GM23248 (cell line): ENCODE data around the gene CBR3. TPM values are rescaled to one million over a fixed set of nuclear protein-coding genes. Genes with fewer than 3 reads are reported as not detected.

Experiments used
- DNase-seq: peaks from one replicate; pipeline ENCODE4 v3.0.0-alpha.2; 2015
- H2AFZ ChIP-seq: fragments of 200-600 bp; sonication (generic); 2 replicates; pipeline ENCODE4 v1.6.1; 2016; ENCODE audit warnings: antibody characterized with exemption
- H3F3A ChIP-seq: fragments of 200-600 bp; sonication (generic); 2 replicates; pipeline ENCODE4 v1.6.1; 2016; ENCODE audit warnings: mild to moderate bottlenecking, antibody characterized with exemption, mixed run types; ENCODE audit not compliant: insufficient read depth
- H3K27ac ChIP-seq: fragments of 200-600 bp; sonication (generic); 2 replicates; pipeline ENCODE4 v1.5.1; 2016; ENCODE audit warnings: mild to moderate bottlenecking
- H3K27me3 ChIP-seq: fragments of 200-600 bp; sonication (generic); replicated peaks from 2 replicates; pipeline ENCODE4 v1.6.1; 2016; ENCODE audit warnings: mild to moderate bottlenecking; ENCODE audit not compliant: insufficient read depth
- H3K36me3 ChIP-seq: fragments of 200-600 bp; sonication (generic); 2 replicates; pipeline ENCODE4 v1.6.1; 2016; ENCODE audit warnings: low read depth, mild to moderate bottlenecking
- H3K4me1 ChIP-seq: fragments of 200-600 bp; sonication (generic); 2 replicates; pipeline ENCODE4 v1.6.1; 2016; ENCODE audit warnings: mild to moderate bottlenecking; ENCODE audit not compliant: insufficient read depth
- H3K4me2 ChIP-seq: fragments of 200-600 bp; sonication (generic); one replicate; pipeline ENCODE4 v1.6.1; 2016; ENCODE audit warnings: mild to moderate bottlenecking; ENCODE audit not compliant: unreplicated experiment
- H3K4me3 ChIP-seq: fragments of 200-600 bp; sonication (generic); 2 replicates; pipeline ENCODE4 v1.5.1; 2016; ENCODE audit warnings: mild to moderate bottlenecking
- H3K79me2 ChIP-seq: fragments of 200-600 bp; sonication (generic); 2 replicates; pipeline ENCODE4 v1.6.1; 2016; ENCODE audit warnings: mild to moderate bottlenecking; ENCODE audit not compliant: insufficient read depth
- H3K9ac ChIP-seq: fragments of 200-600 bp; sonication (generic); 2 replicates; pipeline ENCODE4 v1.6.1; 2016; ENCODE audit warnings: mild to moderate bottlenecking
- H3K9me2 ChIP-seq: fragments of 200-600 bp; sonication (generic); 2 replicates; pipeline ENCODE4 v1.6.1; 2016; ENCODE audit warnings: mixed run types, mild to moderate bottlenecking, moderate library complexity; ENCODE audit not compliant: insufficient read depth
- H3K9me3 ChIP-seq: fragments of 200-600 bp; sonication (generic); one replicate; pipeline ENCODE4 v1.6.1; 2017; ENCODE audit warnings: low read depth
- H4K20me1 ChIP-seq: fragments of 200-600 bp; sonication (generic); 2 replicates; pipeline ENCODE4 v1.6.0; 2016; ENCODE audit not compliant: insufficient read depth
- EZH2 ChIP-seq: fragments of 200-600 bp; sonication (generic); IDR thresholded peaks from 2 replicates; pipeline ENCODE4 v1.6.1; 2018; ENCODE audit warnings: antibody characterized with exemption, mild to moderate bottlenecking; ENCODE audit not compliant: insufficient read depth, poor library complexity, severe bottlenecking
- EZH2phosphoT487 ChIP-seq: fragments of 200-600 bp; sonication (generic); IDR thresholded peaks from 2 replicates; pipeline ENCODE4 v1.6.1; 2018; ENCODE audit warnings: antibody characterized with exemption, moderate library complexity, mild to moderate bottlenecking, low read depth; ENCODE audit not compliant: insufficient read depth
- WGBS, 2 experiments: methylation state at CpG; one replicate each; pipeline ENCODE4 v1.1.6; 2015 to 2017; ENCODE audit warnings: low lambda C conversion rate in 2 of 2, low coverage in 1 of 2; ENCODE audit errors: missing lambda C conversion rate in 2 of 2; 5-methylcytosine and 5-hydroxymethylcytosine counted together
- in situ Hi-C: fragments of 300-500 bp; cut with MboI; formaldehyde crosslinking; loops from 2 replicates; pipeline ENCODE4 v1.15.0; 2020
- polyA plus RNA-seq: library from polyadenylated mRNA; unstranded; fragments of >200 nt; fragmentation: Nextera tagmentation; extraction: Ambion mirVana; gene quantifications from 2 replicates; pipeline ENCODE4 v1.2.1, GENCODE V29; 2016
- total RNA-seq: library from RNA; depleted of rRNA; stranded (reverse); fragments of >200 nt; shearing (Covaris generic); gene quantifications from 2 replicates; pipeline ENCODE4 v1.2.3, GENCODE V29; 2014

CBR3 gene
- total and polyA plus RNA-seq, 2 experiments from 2014 or later, result 17.3 to 28.1 TPM

- H3K4me1 ChIP-seq, result peaks cover 3% of the 10 kb centered on the region; the same call in 1 of the 2 replicates
- DNase-seq, result no peak
- no peaks in the 10 kb centered on the region for H3K9me3 ChIP-seq
- WGBS, 2 experiments, result 67 to 74% methylated on average over 15 to 17 of the region's 17 CpGs
- no peaks in the 10 kb centered on the region for H3K79me2 ChIP-seq
- H3F3A ChIP-seq, result no peaks in the 10 kb centered on the region
- H2AFZ ChIP-seq, result peak overlapping the region; percentile 95
- no peak for TF ChIP-seq EZH2
- TF ChIP-seq EZH2phosphoT487, result no peak
- no peaks in the 10 kb centered on the region for H3K9me2 ChIP-seq
- H3K4me2 ChIP-seq, result no peak overlapping the region
- no peak overlapping the region for H3K9ac ChIP-seq
- in situ Hi-C loops, result no loop called here
- no peak overlapping the region for H3K4me3 ChIP-seq
- H3K27ac ChIP-seq, result no peak overlapping the region
- no peaks in the 10 kb centered on the region for H4K20me1 ChIP-seq
- H3K27me3 ChIP-seq, result no peaks in the 10 kb centered on the region
- H3K36me3 ChIP-seq, result no peaks in the 10 kb centered on the region
Observed at GRCh38 chr21:36113647-36114428, 21.0 kb upstream of the CBR3 start.

- H3K79me2 ChIP-seq, result no peaks in the 10 kb centered on the region
- H3K9ac ChIP-seq, result no peak overlapping the region
- H4K20me1 ChIP-seq, result no peaks in the 10 kb centered on the region
- H2AFZ ChIP-seq, result no peak overlapping the region
- H3K36me3 ChIP-seq, result no peaks in the 10 kb centered on the region
- 89 to 93% methylated on average over 6 of the region's 6 CpGs for WGBS, 2 experiments
- no peaks in the 10 kb centered on the region for H3K27me3 ChIP-seq
- H3K27ac ChIP-seq, result no peak overlapping the region
- no peak for DNase-seq
- H3K4me1 ChIP-seq, result peaks cover 5% of the 10 kb centered on the region
- no peak overlapping the region for H3K4me2 ChIP-seq
- H3K9me3 ChIP-seq, result no peaks in the 10 kb centered on the region
- H3K9me2 ChIP-seq, result no peaks in the 10 kb centered on the region
- H3K4me3 ChIP-seq, result no peak overlapping the region
- H3F3A ChIP-seq, result no peaks in the 10 kb centered on the region
- no peak for TF ChIP-seq EZH2phosphoT487
- no peak for TF ChIP-seq EZH2
- in situ Hi-C loops, result no loop called here
Observed at GRCh38 chr21:36115138-36115730, 19.6 kb upstream of the CBR3 start.

GRCh38 chr21:36117286-36117741 lies 17.6 kb upstream of the CBR3 start:
- TF ChIP-seq EZH2 (no peak), EZH2phosphoT487 (no peak)
- Histone ChIP-seq H4K20me1 (no peaks in the 10 kb centered on the region), H3K9ac (no peak overlapping the region), H3K27ac (no peak overlapping the region), H3K9me2 (no peaks in the 10 kb centered on the region), H3K4me1 (peaks cover 11% of the 10 kb centered on the region), H2AFZ (no peak overlapping the region), H3K79me2 (no peaks in the 10 kb centered on the region), H3F3A (no peaks in the 10 kb centered on the region), H3K36me3 (no peaks in the 10 kb centered on the region), H3K4me3 (no peak overlapping the region), H3K4me2 (no peak overlapping the region), H3K27me3 (no peaks in the 10 kb centered on the region), H3K9me3 (no peaks in the 10 kb centered on the region)
- in situ Hi-C loops, result no loop called here
- no peak for DNase-seq
- WGBS, 2 experiments, result 85 to 89% methylated on average over 2 of the region's 2 CpGs

GRCh38 chr21:36120304-36120888 lies 14.5 kb upstream of the CBR3 start:
- Histone ChIP-seq H3K9ac (no peak overlapping the region), H3K79me2 (no peaks in the 10 kb centered on the region), H3K4me1 (peaks cover 8% of the 10 kb centered on the region; the same call in 1 of the 2 replicates), H3K27me3 (no peaks in the 10 kb centered on the region), H3K9me2 (no peaks in the 10 kb centered on the region), H3K4me2 (peak overlapping the region; percentile 8), H3F3A (no peaks in the 10 kb centered on the region), H3K27ac (peak overlapping the region; percentile 18; the same call in 1 of the 2 replicates), H3K36me3 (no peaks in the 10 kb centered on the region), H3K4me3 (no peak overlapping the region), H2AFZ (peak overlapping the region; percentile 75), H4K20me1 (no peaks in the 10 kb centered on the region), H3K9me3 (no peaks in the 10 kb centered on the region)
- WGBS, 2 experiments, result 47% methylated on average over 7 of the region's 7 CpGs
- in situ Hi-C loops, result no loop called here
- peak; percentile 61 for DNase-seq
- TF ChIP-seq EZH2, result no peak
- no peak for TF ChIP-seq EZH2phosphoT487
